Upper lobe of right lung (tissue), 1 donor: ENCODE measurements around the gene CD180. TPM values are rescaled to one million over a fixed set of nuclear protein-coding genes. Genes with fewer than 3 reads are reported as not detected.

Experiments used
- ATAC-seq: fragments of 200-7000 bp; cut with Tn5 transposase; one replicate; pipeline ENCODE4 v1.9.1; 2020; ENCODE audit warnings: mild to moderate bottlenecking, moderate library complexity
- DNase-seq: peaks from one replicate; pipeline ENCODE4 v3.0.0-alpha.2; 2020
- H3K27ac ChIP-seq: fragments of 200-600 bp; one replicate; pipeline ENCODE4 v1.8.0; 2022
- H3K27me3 ChIP-seq: fragments of 200-600 bp; one replicate; pipeline ENCODE4 v1.8.0; 2022; ENCODE audit warnings: mild to moderate bottlenecking
- H3K36me3 ChIP-seq: fragments of 200-600 bp; one replicate; pipeline ENCODE4 v1.8.0; 2022
- H3K4me1 ChIP-seq: fragments of 200-600 bp; one replicate; pipeline ENCODE4 v1.8.0; 2022
- H3K4me3 ChIP-seq: fragments of 200-600 bp; one replicate; pipeline ENCODE4 v1.8.0; 2022; ENCODE audit warnings: mild to moderate bottlenecking
- H3K9me3 ChIP-seq: fragments of 200-600 bp; one replicate; pipeline ENCODE4 v1.8.0; 2022
- intact Hi-C: fragments of 100-400 bp; cut with DNase I; formaldehyde crosslinking; loops from one replicate; pipeline ENCODE4 v1.11.0; 2022
- total RNA-seq: library from RNA; stranded (reverse); fragmentation: NEBNext Ultra II Directional; extraction: Animal tissue kit (Norgen Biotek cat#: 25700); gene quantifications from one replicate; pipeline ENCODE4 v1.2.1, GENCODE V29; 2021
- TF ChIP-seq, protein P1 (sequence below): fragments of 200-600 bp; IDR thresholded peaks from one replicate; pipeline ENCODE4 v1.8.0; 2022; ENCODE audit warnings: antibody characterized with exemption
- donor health status: DM: no; HTN: yes; CAD: no; lungs with severe emphysema.

Gene CD180
- total RNA-seq, 1 donor from 2014 or later = 3.0 TPM

DNA sequence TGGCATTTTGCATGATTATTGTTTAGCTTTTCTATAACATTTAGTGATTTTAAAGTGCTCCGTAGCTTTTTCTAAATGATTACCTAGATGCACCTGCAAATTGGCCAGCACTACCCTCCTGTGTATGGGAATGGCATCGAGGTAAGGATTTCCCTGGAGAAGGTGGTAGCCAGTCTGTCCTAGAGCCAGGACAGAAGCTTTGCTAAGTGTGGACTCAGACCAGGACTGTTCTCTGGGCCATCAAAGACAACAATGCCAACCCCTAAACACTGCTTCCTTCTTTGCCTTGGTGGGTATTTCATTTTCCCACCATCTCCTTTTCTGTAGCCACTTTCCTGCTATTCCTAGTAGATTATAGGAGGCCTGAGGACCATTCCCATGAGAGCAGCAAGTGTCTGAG, 53.0 kb downstream of the CD180 start:
- no peaks in the 10 kb centered on the region for H3K9me3 ChIP-seq
- no peak overlapping the region for H3K27ac ChIP-seq
- H3K36me3 ChIP-seq = peaks cover 65% of the 10 kb centered on the region
- DNase-seq (no peak), ATAC-seq (no peak)
- no peak overlapping the region for H3K4me3 ChIP-seq
- no peaks in the 10 kb centered on the region for H3K4me1 ChIP-seq
- TF ChIP-seq, protein P1, sequence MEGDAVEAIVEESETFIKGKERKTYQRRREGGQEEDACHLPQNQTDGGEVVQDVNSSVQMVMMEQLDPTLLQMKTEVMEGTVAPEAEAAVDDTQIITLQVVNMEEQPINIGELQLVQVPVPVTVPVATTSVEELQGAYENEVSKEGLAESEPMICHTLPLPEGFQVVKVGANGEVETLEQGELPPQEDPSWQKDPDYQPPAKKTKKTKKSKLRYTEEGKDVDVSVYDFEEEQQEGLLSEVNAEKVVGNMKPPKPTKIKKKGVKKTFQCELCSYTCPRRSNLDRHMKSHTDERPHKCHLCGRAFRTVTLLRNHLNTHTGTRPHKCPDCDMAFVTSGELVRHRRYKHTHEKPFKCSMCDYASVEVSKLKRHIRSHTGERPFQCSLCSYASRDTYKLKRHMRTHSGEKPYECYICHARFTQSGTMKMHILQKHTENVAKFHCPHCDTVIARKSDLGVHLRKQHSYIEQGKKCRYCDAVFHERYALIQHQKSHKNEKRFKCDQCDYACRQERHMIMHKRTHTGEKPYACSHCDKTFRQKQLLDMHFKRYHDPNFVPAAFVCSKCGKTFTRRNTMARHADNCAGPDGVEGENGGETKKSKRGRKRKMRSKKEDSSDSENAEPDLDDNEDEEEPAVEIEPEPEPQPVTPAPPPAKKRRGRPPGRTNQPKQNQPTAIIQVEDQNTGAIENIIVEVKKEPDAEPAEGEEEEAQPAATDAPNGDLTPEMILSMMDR = no peak
- intact Hi-C loops = loop anchor here (10.0 kb wide), 1 partner anchor 149 kb away; no protein-coding TSS in a partner anchor
- no peaks in the 10 kb centered on the region for H3K27me3 ChIP-seq

DNA sequence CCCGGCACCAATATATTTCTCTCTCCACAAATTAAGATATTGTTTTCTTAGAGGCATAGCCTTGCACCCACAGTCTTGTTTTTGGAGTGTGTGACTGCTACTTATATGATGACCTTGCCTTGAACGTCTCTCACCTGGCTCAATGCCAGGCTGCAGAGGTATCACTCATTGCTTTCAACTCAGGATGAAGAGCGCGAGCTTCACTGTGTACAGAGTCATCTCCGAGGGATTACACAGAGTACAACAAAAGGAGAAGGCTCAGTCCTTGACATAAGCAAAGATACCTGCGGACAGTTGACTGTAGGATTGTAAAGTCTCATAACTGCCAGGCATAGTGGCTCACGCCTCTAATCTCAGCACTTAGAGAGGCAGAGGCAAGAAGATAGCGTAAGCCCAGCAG, 53.8 kb downstream of the CD180 start:
- Histone ChIP-seq H3K9me3 (no peaks in the 10 kb centered on the region), H3K27ac (no peak overlapping the region), H3K27me3 (no peaks in the 10 kb centered on the region), H3K36me3 (peaks cover 63% of the 10 kb centered on the region), H3K4me1 (no peaks in the 10 kb centered on the region), H3K4me3 (no peak overlapping the region)
- TF ChIP-seq, protein P1 = no peak
- ATAC-seq (no peak), DNase-seq (no peak)
- intact Hi-C loops = loop anchor here (10.0 kb wide), 1 partner anchor 148 kb away; no protein-coding TSS in a partner anchor

DNA sequence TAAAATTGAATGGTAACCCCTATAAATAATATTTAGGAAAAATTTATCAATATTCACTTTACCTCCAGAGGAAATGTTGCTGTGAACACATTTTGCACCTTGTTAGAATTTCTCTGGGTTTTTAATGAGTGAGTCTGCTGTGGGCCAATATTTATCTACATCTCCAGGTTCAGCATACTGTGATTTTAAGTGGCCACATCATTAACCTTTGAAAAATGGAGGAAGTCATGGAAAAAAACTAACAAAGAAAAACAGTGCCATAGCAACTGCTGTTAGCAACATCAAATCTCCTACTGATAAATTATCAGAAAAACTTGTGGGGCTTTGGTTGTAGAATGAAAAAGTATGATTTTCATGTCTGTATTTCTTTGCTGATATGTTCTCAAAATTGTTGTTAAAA, 55.0 kb downstream of the CD180 start:
- no peak overlapping the region for H3K27ac ChIP-seq
- no peaks in the 10 kb centered on the region for H3K27me3 ChIP-seq
- H3K4me1 ChIP-seq = no peaks in the 10 kb centered on the region
- H3K9me3 ChIP-seq = no peaks in the 10 kb centered on the region
- intact Hi-C loops = loop anchor here (10.0 kb wide), 1 partner anchor 147 kb away; no protein-coding TSS in a partner anchor
- no peak for DNase-seq
- peaks cover 62% of the 10 kb centered on the region for H3K36me3 ChIP-seq
- ATAC-seq = no peak
- TF ChIP-seq, protein P1 = no peak
- H3K4me3 ChIP-seq = no peak overlapping the region

DNA sequence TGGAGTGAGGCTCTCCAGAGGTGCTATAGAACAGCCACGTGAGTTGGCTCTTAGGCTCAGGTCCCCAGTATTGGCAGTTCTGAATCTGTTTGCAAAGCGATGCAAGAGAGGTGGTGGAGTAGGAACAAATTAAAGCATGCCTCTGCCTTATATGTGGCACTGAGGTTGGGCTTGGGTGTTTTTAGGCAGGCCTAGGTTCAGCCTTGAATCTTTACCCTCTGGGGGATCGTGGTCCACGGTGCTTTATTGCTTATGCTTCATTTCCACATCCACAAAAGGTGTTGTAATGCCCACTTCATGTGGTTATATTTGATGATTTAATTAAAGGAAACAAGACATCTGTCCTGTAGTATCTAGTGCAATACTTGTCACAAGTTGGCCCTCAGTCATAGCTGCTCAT, 56.2 kb downstream of the CD180 start:
- H3K9me3 ChIP-seq = no peaks in the 10 kb centered on the region
- H3K4me3 ChIP-seq = no peak overlapping the region
- intact Hi-C loops = loop anchor here (10.0 kb wide), 1 partner anchor 146 kb away; no protein-coding TSS in a partner anchor
- DNase-seq (no peak), ATAC-seq (no peak)
- H3K27me3 ChIP-seq = no peaks in the 10 kb centered on the region
- peaks cover 62% of the 10 kb centered on the region for H3K36me3 ChIP-seq
- H3K27ac ChIP-seq = no peak overlapping the region
- TF ChIP-seq, protein P1 = no peak
- H3K4me1 ChIP-seq = no peaks in the 10 kb centered on the region

DNA sequence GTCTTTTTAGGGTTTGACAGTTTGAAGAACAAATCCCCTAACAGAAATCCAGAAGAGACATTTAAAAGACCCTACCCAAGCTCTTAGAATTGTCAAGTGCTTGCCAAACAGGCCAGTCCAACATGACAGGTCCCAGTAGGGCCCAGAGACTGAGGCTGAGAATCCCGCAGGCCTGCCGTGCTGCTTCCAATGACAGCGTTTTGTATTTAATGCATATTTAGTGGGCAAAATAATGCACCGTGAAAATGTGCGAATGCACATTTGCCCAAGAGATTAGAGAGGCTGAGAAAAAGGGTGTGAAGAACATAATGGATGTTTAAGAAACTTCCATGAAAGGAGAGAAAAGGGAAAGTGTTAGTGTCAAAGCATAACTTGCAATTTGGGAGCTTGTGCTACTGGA, 57.6 kb downstream of the CD180 start:
- intact Hi-C loops = no loop called here
- ATAC-seq = no peak
- H3K4me1 ChIP-seq = no peaks in the 10 kb centered on the region
- no peak overlapping the region for H3K4me3 ChIP-seq
- H3K27ac ChIP-seq = no peak overlapping the region
- H3K36me3 ChIP-seq = peaks cover 60% of the 10 kb centered on the region
- H3K9me3 ChIP-seq = no peaks in the 10 kb centered on the region
- H3K27me3 ChIP-seq = no peaks in the 10 kb centered on the region
- TF ChIP-seq, protein P1 = no peak
- no peak for DNase-seq
